Ishikawa (cell line): ENCODE data around the gene CEP83.

ENCODE experiments used
- CEBPB ChIP-seq: IDR thresholded peaks from 2 replicates; pipeline ENCODE4 v1.6.1; 2012
- CREB1 ChIP-seq: IDR thresholded peaks from 2 replicates; pipeline ENCODE4 v1.6.1; 2012; ENCODE audit warnings: low read depth
- EGR1 ChIP-seq: IDR thresholded peaks from 2 replicates; pipeline ENCODE4 v1.6.1; 2012
- EP300 ChIP-seq: IDR thresholded peaks from 2 replicates; pipeline ENCODE4 v1.6.1; 2012; ENCODE audit warnings: borderline replicate concordance
- FOXM1 ChIP-seq: IDR thresholded peaks from 2 replicates; pipeline ENCODE4 v1.6.1; 2012; ENCODE audit warnings: low read depth, borderline replicate concordance
- NFIC ChIP-seq: IDR thresholded peaks from 2 replicates; pipeline ENCODE4 v1.6.1; 2012
- RAD21 ChIP-seq: IDR thresholded peaks from 2 replicates; pipeline ENCODE4 v1.6.1; 2012; ENCODE audit warnings: low read depth
- TAF1 ChIP-seq: IDR thresholded peaks from 2 replicates; pipeline ENCODE4 v1.6.1; 2012; ENCODE audit warnings: low read depth, mild to moderate bottlenecking
- TCF12 ChIP-seq: IDR thresholded peaks from 2 replicates; pipeline ENCODE4 v1.6.1; 2012; ENCODE audit warnings: low read depth
- TEAD4 ChIP-seq: IDR thresholded peaks from 2 replicates; pipeline ENCODE4 v1.6.1; 2012
- YY1 ChIP-seq: IDR thresholded peaks from 2 replicates; pipeline ENCODE4 v1.6.1; 2012; ENCODE audit warnings: low read depth
- ZBTB7A ChIP-seq: IDR thresholded peaks from 2 replicates; pipeline ENCODE4 v1.6.1; 2012; ENCODE audit warnings: low read depth
- TF ChIP-seq, protein P1 (sequence below): IDR thresholded peaks from 2 replicates; pipeline ENCODE4 v1.6.1; 2012; ENCODE audit warnings: low read depth, mild to moderate bottlenecking
- TF ChIP-seq, protein P2 (sequence below): IDR thresholded peaks from 2 replicates; pipeline ENCODE4 v1.6.1; 2012
- TF ChIP-seq, protein P3 (sequence below): IDR thresholded peaks from 2 replicates; pipeline ENCODE4 v1.6.1; 2012

The CEP83 gene

DNA sequence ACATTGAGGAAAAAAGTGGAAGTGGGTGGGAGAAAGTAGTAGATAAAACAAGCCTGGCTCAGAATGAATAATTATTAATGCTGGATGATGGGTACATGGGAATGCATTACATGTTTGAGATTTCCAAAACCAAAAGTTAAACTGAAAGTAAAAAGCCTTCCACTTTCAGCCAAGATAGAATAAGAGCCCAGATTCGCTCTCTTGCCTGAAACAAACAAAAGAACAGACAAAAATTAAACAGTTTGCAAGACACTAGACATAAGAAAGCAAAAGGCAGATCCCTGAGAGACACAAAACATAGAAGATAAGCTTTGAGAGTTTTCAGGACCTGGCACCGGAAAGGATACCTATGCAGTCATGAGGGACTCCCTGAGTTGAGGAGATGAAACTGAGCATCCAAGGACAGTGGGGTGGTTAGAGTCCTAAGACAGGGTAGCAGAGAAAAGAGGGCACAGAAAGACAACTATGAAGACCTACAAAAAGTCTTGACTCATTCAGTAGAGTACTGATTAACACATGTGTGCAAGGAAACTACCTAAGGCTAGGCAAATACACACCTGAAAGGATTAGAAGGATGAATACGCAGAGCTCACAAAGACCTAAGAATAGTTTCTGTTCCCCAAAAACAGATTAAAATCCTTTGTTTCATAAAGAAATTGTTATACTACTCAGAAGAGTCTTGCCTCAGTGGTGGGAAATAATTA lies 54.1 kb downstream of the CEP83 start:
- TF ChIP-seq, protein P1, sequence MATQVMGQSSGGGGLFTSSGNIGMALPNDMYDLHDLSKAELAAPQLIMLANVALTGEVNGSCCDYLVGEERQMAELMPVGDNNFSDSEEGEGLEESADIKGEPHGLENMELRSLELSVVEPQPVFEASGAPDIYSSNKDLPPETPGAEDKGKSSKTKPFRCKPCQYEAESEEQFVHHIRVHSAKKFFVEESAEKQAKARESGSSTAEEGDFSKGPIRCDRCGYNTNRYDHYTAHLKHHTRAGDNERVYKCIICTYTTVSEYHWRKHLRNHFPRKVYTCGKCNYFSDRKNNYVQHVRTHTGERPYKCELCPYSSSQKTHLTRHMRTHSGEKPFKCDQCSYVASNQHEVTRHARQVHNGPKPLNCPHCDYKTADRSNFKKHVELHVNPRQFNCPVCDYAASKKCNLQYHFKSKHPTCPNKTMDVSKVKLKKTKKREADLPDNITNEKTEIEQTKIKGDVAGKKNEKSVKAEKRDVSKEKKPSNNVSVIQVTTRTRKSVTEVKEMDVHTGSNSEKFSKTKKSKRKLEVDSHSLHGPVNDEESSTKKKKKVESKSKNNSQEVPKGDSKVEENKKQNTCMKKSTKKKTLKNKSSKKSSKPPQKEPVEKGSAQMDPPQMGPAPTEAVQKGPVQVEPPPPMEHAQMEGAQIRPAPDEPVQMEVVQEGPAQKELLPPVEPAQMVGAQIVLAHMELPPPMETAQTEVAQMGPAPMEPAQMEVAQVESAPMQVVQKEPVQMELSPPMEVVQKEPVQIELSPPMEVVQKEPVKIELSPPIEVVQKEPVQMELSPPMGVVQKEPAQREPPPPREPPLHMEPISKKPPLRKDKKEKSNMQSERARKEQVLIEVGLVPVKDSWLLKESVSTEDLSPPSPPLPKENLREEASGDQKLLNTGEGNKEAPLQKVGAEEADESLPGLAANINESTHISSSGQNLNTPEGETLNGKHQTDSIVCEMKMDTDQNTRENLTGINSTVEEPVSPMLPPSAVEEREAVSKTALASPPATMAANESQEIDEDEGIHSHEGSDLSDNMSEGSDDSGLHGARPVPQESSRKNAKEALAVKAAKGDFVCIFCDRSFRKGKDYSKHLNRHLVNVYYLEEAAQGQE: no peak
- TF ChIP-seq NFIC (no peak), TEAD4 (no peak), TAF1 (no peak), FOXM1 (no peak), EP300 (no peak), RAD21 (no peak), EGR1 (no peak), YY1 (no peak), CREB1 (no peak), ZBTB7A (no peak)
- TF ChIP-seq, protein P2, sequence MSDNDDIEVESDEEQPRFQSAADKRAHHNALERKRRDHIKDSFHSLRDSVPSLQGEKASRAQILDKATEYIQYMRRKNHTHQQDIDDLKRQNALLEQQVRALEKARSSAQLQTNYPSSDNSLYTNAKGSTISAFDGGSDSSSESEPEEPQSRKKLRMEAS: no peak

DNA sequence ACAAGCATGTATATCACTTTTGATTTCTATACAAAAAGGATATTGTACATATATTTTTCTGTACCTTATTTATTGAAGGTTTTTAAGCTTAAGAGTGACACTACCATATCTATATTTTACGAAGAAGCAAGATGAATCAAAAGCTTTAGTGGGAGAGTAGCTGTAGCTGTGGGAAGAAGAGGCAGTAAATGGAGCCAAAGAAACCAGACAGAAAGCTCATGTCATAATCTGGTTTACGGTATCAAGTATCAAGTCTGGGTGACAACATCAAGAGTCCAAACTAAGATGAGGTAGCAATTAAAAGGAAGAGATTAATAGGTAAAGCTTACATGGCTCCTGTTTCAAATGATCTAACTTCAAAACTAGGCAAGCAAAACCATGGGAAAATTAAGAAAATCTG lies 54.8 kb downstream of the CEP83 start:
- TF ChIP-seq, protein P2: no peak
- TF ChIP-seq TAF1 (no peak), CREB1 (no peak)

DNA sequence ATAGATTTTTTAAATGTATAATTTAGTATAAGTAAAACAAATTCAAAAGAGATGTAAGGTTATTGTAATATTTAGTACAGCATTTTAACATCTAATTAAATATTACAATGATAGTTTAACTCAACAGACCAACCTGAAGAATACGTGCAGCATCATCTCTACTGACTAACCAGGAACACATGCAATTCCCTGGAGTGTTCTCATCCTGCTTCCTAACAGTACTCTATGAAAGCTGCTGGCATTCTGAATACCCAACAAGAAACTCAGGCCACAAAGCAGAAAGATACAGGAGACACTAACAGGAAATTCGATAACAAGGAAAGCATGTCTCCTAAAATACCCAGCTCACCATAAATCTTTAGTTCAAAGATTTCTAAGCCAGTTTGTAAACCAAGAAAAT lies 58.3 kb downstream of the CEP83 start:
- TF ChIP-seq, protein P1: no peak
- TF ChIP-seq ZBTB7A (no peak), FOXM1 (no peak), RAD21 (no peak), NFIC (no peak), YY1 (no peak), EP300 (no peak), CEBPB (no peak), TAF1 (no peak), EGR1 (no peak), TEAD4 (no peak), TCF12 (no peak)
- TF ChIP-seq, protein P2: no peak
- TF ChIP-seq, protein P3, sequence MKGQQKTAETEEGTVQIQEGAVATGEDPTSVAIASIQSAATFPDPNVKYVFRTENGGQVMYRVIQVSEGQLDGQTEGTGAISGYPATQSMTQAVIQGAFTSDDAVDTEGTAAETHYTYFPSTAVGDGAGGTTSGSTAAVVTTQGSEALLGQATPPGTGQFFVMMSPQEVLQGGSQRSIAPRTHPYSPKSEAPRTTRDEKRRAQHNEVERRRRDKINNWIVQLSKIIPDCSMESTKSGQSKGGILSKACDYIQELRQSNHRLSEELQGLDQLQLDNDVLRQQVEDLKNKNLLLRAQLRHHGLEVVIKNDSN: no peak

DNA sequence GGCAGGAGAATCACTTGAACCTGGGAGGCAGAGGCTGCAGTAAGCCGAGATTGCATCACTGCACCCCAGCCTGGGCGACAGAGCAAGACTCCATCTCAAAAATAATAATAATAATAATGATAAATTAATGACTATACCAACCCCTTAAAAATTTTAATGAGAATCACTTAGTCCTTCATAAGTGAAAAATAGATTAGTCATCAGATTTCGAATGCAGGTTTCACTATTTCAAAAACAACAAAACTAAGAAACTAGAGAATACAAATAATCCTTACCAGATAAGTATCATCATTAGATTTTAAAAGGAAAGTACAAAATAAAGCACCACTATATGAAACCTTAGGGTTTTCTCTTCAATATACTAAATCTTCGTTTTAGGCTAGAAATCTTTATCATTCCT lies 62.3 kb downstream of the CEP83 start:
- no peak for TF ChIP-seq RAD21
- TF ChIP-seq NFIC: no peak
- TF ChIP-seq, protein P3: no peak
- TF ChIP-seq FOXM1: no peak
- no peak for TF ChIP-seq CREB1
- TF ChIP-seq, protein P1: no peak
- TF ChIP-seq TAF1: no peak
- TF ChIP-seq EP300: no peak
- TF ChIP-seq, protein P2: no peak
- no peak for TF ChIP-seq YY1
- no peak for TF ChIP-seq TCF12
- no peak for TF ChIP-seq TEAD4
- TF ChIP-seq EGR1: no peak
- no peak for TF ChIP-seq ZBTB7A
- TF ChIP-seq CEBPB: no peak
